HG03025 (cell line): ENCODE results near the gene ANKRD13D.

Experiments
- ATAC-seq: cut with Tn5 transposase; IDR thresholded peaks from one replicate; pipeline ENCODE4 v1.9.1; 2021; ENCODE audit warnings: mild to moderate bottlenecking, moderate library complexity; ENCODE audit not compliant: unreplicated experiment, low FRiP score

ANKRD13D gene

DNA sequence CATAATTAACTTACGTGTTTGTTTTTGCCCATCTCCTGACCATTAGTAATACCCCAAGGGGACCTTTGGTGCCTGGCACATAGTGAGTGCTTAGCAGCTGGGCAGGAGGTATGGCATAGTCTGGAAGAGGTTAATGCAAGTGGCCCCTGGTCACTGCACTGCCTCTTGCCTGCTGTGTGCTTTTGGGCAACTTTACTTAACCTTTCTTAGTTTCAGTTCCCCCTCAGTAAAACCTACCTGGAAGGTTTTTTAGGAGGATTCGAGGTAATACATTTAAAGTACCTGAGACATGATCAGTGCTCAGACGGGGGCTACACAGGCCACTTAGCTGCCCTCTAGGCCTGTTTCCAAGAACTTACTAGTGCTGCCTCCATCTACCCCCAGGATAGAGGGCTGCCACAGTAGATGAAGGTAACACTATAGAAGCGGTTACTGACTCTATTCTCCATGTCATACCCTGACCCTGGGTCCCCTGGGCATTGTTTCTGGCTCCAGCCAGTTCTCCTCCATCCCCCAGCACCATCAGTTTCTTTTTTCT, 60.9 kb downstream of the ANKRD13D start:
- ATAC-seq = no peak

DNA sequence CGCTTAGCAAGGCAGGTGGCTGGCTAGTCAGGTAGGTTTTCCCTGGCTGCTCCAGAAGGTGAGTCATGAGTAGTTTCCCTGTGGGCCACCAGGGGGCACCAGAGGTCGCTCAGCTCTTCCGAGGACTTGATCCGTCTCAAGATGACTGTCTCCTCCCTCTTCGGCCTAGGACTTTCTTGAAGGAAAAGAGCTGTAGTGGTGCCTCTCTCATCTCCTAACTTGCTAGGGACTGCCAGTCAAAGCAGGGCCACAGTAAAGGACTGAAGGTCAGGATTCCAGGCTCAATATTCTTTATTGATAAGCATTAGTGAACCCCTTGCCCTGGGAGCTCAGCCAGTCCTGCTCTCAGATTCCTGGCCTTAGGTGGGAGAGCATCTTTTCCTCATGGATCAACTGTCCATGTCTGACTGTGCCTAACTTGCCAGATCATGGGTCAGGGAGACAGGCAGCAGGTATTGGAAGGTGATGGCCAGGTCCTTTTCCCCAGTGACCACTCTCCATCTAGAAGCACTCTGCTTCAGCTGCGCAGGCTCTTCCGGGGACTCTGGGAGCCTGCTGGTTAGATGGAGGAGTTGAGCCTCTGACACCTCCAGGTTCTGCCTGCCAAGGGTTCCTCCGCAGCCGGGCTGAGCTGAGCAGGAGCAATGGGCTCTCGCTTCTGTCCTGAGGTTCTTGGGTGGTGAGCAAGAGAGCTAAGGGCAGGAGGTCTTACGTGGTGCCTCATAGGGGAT, 62.3 kb downstream of the ANKRD13D start:
- no peak for ATAC-seq
